ENCODE data around the gene SFXN3.
A peak's percentile ranks its signal among the peaks of the same experiment; 100 is the strongest.

Gene SFXN3

DNA sequence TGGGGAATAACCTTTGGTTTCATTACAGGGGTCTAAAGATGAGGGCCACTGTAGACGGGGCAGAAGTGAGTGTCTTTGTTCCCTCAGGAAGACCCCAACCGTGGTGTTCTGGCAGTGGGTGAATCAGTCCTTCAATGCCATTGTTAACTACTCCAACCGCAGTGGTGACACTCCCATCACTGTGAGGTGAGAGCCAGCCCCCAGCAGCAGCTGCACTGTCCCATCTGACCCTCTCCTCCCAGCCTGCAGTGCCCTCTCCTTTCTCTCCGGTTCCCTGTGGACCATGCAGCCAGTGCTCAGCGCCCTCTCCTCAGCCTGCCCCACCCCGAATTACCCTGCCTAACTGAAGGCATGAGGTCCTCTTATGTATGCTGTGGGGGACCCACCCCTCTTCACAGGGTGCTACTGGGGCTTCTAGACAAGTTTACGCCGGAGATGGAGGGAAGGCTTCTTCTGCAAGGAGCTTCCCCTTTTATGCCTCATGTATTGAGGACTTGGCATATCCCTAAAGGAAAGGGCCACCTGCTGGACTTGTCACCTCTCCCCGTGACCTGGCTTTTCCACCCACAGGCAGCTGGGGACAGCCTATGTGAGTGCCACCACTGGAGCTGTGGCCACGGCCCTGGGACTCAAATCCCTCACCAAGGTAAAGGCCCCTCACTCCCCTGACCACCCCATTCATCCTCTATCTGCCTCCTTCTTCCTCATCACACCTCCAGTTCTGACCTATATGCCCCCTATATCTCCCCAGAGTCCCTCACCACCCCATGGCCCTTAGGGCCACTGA is 5.1 kb downstream of the SFXN3 start:
- CTCF ChIA-PET, result interaction anchor here (1.8 to 45.1 kb wide), 3 partner anchors 18 to 106 kb away, joined by 7 to 1574 read pairs (median 12); partner anchors contain the start of gene KAZALD1
- WGBS (ENCODE audit: insufficient coverage), result 98% methylated on average over 5 of the region's 10 CpGs
- Histone ChIP-seq H3K4me3 (ENCODE audit: control insufficient read depth in 1 of 7, extremely low read depth in 1 of 7, insufficient read depth in 4 of 7, low read depth in 2 of 7, low read length in 6 of 7) (no peak overlapping the region), H3K27ac (ENCODE audit: insufficient read depth in 1 of 2, low read depth in 1 of 2, low read length in 2 of 2, poor library complexity in 1 of 2, severe bottlenecking in 2 of 2) (no peak overlapping the region), H3K9me3 (ENCODE audit: control extremely low read depth in 1 of 5, control insufficient read depth in 4 of 5, insufficient read depth in 2 of 5, low read depth in 1 of 5, low read length in 4 of 5) (no peaks in the 10 kb centered on the region), H3K4me1 (ENCODE audit: control extremely low read depth in 1 of 4, control insufficient read depth in 4 of 4, insufficient read depth in 4 of 4, low read length in 3 of 4) (peaks cover 2 to 33% (median 23%) of the 10 kb centered on the region in 4 experiments), H3K36me3 (ENCODE audit: control insufficient read depth in 4 of 4, insufficient read depth in 4 of 4, low read length in 3 of 4) (peaks cover 8 to 56% (median 26%) of the 10 kb centered on the region in 4 experiments), H3K27me3 (replicated peaks in 2 of 5; ENCODE audit: control insufficient read depth in 4 of 5, insufficient read depth in 5 of 5, low read length in 4 of 5) (no peaks in the 10 kb centered on the region)
- POLR2A ChIA-PET, result no interaction called here
- no peak for DNase-seq

DNA sequence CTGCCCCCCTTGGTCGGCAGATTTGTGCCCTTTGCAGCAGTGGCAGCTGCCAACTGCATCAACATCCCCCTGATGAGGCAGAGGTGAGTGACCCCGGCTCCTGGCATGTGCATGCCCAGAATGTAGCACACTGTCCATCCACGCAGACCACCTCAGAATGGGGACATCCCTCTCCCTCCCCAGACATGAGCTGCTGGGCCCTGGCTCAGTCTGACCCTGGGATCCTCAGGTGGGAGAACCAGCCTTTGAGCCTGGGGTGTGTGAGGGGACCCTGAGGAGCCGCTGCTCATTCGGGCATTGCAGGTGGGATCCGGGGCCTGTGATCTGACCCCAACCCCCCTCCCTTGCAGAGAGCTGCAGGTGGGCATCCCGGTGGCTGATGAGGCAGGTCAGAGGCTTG is 5.7 kb downstream of the SFXN3 start:
- Histone ChIP-seq H3K9me3 (ENCODE audit: control extremely low read depth in 1 of 5, control insufficient read depth in 4 of 5, insufficient read depth in 2 of 5, low read depth in 1 of 5, low read length in 4 of 5) (no peaks in the 10 kb centered on the region), H3K4me3 (ENCODE audit: control insufficient read depth in 1 of 7, extremely low read depth in 1 of 7, insufficient read depth in 4 of 7, low read depth in 2 of 7, low read length in 6 of 7) (no peak overlapping the region), H3K27ac (ENCODE audit: insufficient read depth in 1 of 2, low read depth in 1 of 2, low read length in 2 of 2, poor library complexity in 1 of 2, severe bottlenecking in 2 of 2) (no peak overlapping the region), H3K27me3 (replicated peaks in 2 of 5; ENCODE audit: control insufficient read depth in 4 of 5, insufficient read depth in 5 of 5, low read length in 4 of 5) (no peaks in the 10 kb centered on the region), H3K4me1 (ENCODE audit: control extremely low read depth in 1 of 4, control insufficient read depth in 4 of 4, insufficient read depth in 4 of 4, low read length in 3 of 4) (peaks cover 2 to 32% (median 18%) of the 10 kb centered on the region in 4 experiments), H3K36me3 (ENCODE audit: control insufficient read depth in 4 of 4, insufficient read depth in 4 of 4, low read length in 3 of 4) (peaks cover 8 to 56% (median 26%) of the 10 kb centered on the region in 4 experiments)
- ChIA-PET CTCF (interaction anchor here (7.7 to 67.5 kb wide), 3 partner anchors 7 to 34 kb away, joined by 71 to 1574 read pairs (median 1574); partner anchors contain the start of genes KAZALD1, PDZD7 and SFXN3), POLR2A (no interaction called here)
- 91% methylated on average over 7 of the region's 7 CpGs for WGBS (ENCODE audit: insufficient coverage)
- DNase-seq, result no peak

GRCh38 chr10:101038484-101038883 is 7.5 kb downstream of the SFXN3 start:
- no peak overlapping the region for H3K4me3 ChIP-seq (ENCODE audit: control insufficient read depth in 1 of 7, extremely low read depth in 1 of 7, insufficient read depth in 4 of 7, low read depth in 2 of 7, low read length in 6 of 7)
- no peaks in the 10 kb centered on the region for H3K27me3 ChIP-seq (replicated peaks in 2 of 5; ENCODE audit: control insufficient read depth in 4 of 5, insufficient read depth in 5 of 5, low read length in 4 of 5)
- H3K27ac ChIP-seq (ENCODE audit: insufficient read depth in 1 of 2, low read depth in 1 of 2, low read length in 2 of 2, poor library complexity in 1 of 2, severe bottlenecking in 2 of 2), result no peak overlapping the region
- ChIA-PET CTCF (interaction anchor here (1.1 to 67.5 kb wide), 5 partner anchors 5 to 103 kb away, joined by 3 to 1574 read pairs (median 71); partner anchors contain the start of genes KAZALD1, PDZD7 and SFXN3), POLR2A (no interaction called here)
- H3K36me3 ChIP-seq (ENCODE audit: control insufficient read depth in 4 of 4, insufficient read depth in 4 of 4, low read length in 3 of 4), result peaks cover 8 to 56% (median 26%) of the 10 kb centered on the region in 4 experiments
- peaks cover 0 to 31% (median 16%) of the 10 kb centered on the region in 4 experiments for H3K4me1 ChIP-seq (ENCODE audit: control extremely low read depth in 1 of 4, control insufficient read depth in 4 of 4, insufficient read depth in 4 of 4, low read length in 3 of 4)
- DNase-seq, result no peak
- WGBS (ENCODE audit: insufficient coverage), result no CpG with 5 or more reads among the region's 5 CpGs
- no peaks in the 10 kb centered on the region for H3K9me3 ChIP-seq (ENCODE audit: control extremely low read depth in 1 of 5, control insufficient read depth in 4 of 5, insufficient read depth in 2 of 5, low read depth in 1 of 5, low read length in 4 of 5)

GRCh38 chr10:101040061-101040460 is 9.0 kb downstream of the SFXN3 start:
- ChIA-PET POLR2A (interaction anchor here (0.6 kb wide), 1 partner anchor 171 kb away, joined by 3 read pairs; no protein-coding TSS in a partner anchor), CTCF (interaction anchor here (1.5 to 67.5 kb wide), 5 partner anchors 3 to 102 kb away, joined by 3 to 1574 read pairs (median 71); partner anchors contain the start of genes KAZALD1, PDZD7 and SFXN3)
- no peak for DNase-seq
- Histone ChIP-seq H3K27me3 (replicated peaks in 2 of 5; ENCODE audit: control insufficient read depth in 4 of 5, insufficient read depth in 5 of 5, low read length in 4 of 5) (peaks cover 0 to 2% (median under 1%) of the 10 kb centered on the region in 5 experiments), H3K9me3 (ENCODE audit: control extremely low read depth in 1 of 5, control insufficient read depth in 4 of 5, insufficient read depth in 2 of 5, low read depth in 1 of 5, low read length in 4 of 5) (no peaks in the 10 kb centered on the region), H3K4me1 (ENCODE audit: control extremely low read depth in 1 of 4, control insufficient read depth in 4 of 4, insufficient read depth in 4 of 4, low read length in 3 of 4) (peaks cover 0 to 27% (median 18%) of the 10 kb centered on the region in 4 experiments), H3K27ac (ENCODE audit: insufficient read depth in 1 of 2, low read depth in 1 of 2, low read length in 2 of 2, poor library complexity in 1 of 2, severe bottlenecking in 2 of 2) (no peak overlapping the region), H3K4me3 (ENCODE audit: control insufficient read depth in 1 of 7, extremely low read depth in 1 of 7, insufficient read depth in 4 of 7, low read depth in 2 of 7, low read length in 6 of 7) (no peak overlapping the region), H3K36me3 (ENCODE audit: control insufficient read depth in 4 of 4, insufficient read depth in 4 of 4, low read length in 3 of 4) (peaks cover 8 to 51% (median 25%) of the 10 kb centered on the region in 4 experiments)
- WGBS (ENCODE audit: insufficient coverage), result 100% methylated on average over 2 of the region's 3 CpGs

- WGBS (ENCODE audit: insufficient coverage), result 0% methylated on average over 1 of the region's 2 CpGs
- Histone ChIP-seq H3K9me3 (ENCODE audit: control extremely low read depth in 1 of 5, control insufficient read depth in 4 of 5, insufficient read depth in 2 of 5, low read depth in 1 of 5, low read length in 4 of 5) (no peaks in the 10 kb centered on the region), H3K4me1 (ENCODE audit: control extremely low read depth in 1 of 4, control insufficient read depth in 4 of 4, insufficient read depth in 4 of 4, low read length in 3 of 4) (peaks cover 0 to 27% (median 18%) of the 10 kb centered on the region in 4 experiments), H3K27ac (ENCODE audit: insufficient read depth in 1 of 2, low read depth in 1 of 2, low read length in 2 of 2, poor library complexity in 1 of 2, severe bottlenecking in 2 of 2) (no peak overlapping the region), H3K27me3 (replicated peaks in 2 of 5; ENCODE audit: control insufficient read depth in 4 of 5, insufficient read depth in 5 of 5, low read length in 4 of 5) (peaks cover 0 to 4% (median 2%) of the 10 kb centered on the region in 5 experiments), H3K36me3 (ENCODE audit: control insufficient read depth in 4 of 4, insufficient read depth in 4 of 4, low read length in 3 of 4) (peaks cover 7 to 43% (median 21%) of the 10 kb centered on the region in 4 experiments), H3K4me3 (ENCODE audit: control insufficient read depth in 1 of 7, extremely low read depth in 1 of 7, insufficient read depth in 4 of 7, low read depth in 2 of 7, low read length in 6 of 7) (no peak overlapping the region)
- POLR2A ChIA-PET, result interaction anchor here (0.6 to 1.0 kb wide), 5 partner anchors 9 to 66 kb away, joined by 3 to 5 read pairs (median 3); partner anchors contain the start of gene KAZALD1
- CTCF ChIA-PET, result interaction anchor here (0.9 to 67.5 kb wide), 5 partner anchors 2 to 100 kb away, joined by 3 to 1574 read pairs (median 71); partner anchors contain the start of genes KAZALD1, PDZD7 and SFXN3
- no peak for DNase-seq
These were observed 9.8 kb downstream of the SFXN3 start for GRCh38 chr10:101040851-101041250.

GRCh38 chr10:101041252-101041761 is 10.3 kb downstream of the SFXN3 start:
- POLR2A ChIA-PET, result interaction anchor here (0.6 to 1.0 kb wide), 5 partner anchors 9 to 66 kb away, joined by 3 to 5 read pairs (median 3); partner anchors contain the start of gene KAZALD1
- Histone ChIP-seq H3K9me3 (ENCODE audit: control extremely low read depth in 1 of 5, control insufficient read depth in 4 of 5, insufficient read depth in 2 of 5, low read depth in 1 of 5, low read length in 4 of 5) (no peaks in the 10 kb centered on the region), H3K4me1 (ENCODE audit: control extremely low read depth in 1 of 4, control insufficient read depth in 4 of 4, insufficient read depth in 4 of 4, low read length in 3 of 4) (peaks cover 0 to 27% (median 18%) of the 10 kb centered on the region in 4 experiments), H3K27ac (ENCODE audit: insufficient read depth in 1 of 2, low read depth in 1 of 2, low read length in 2 of 2, poor library complexity in 1 of 2, severe bottlenecking in 2 of 2) (no peak overlapping the region), H3K4me3 (ENCODE audit: control insufficient read depth in 1 of 7, extremely low read depth in 1 of 7, insufficient read depth in 4 of 7, low read depth in 2 of 7, low read length in 6 of 7) (no peak overlapping the region), H3K36me3 (ENCODE audit: control insufficient read depth in 4 of 4, insufficient read depth in 4 of 4, low read length in 3 of 4) (peaks cover 6 to 38% (median 16%) of the 10 kb centered on the region in 4 experiments), H3K27me3 (replicated peaks in 2 of 5; ENCODE audit: control insufficient read depth in 4 of 5, insufficient read depth in 5 of 5, low read length in 4 of 5) (peaks cover 2 to 6% (median 3%) of the 10 kb centered on the region in 5 experiments)
- CTCF ChIA-PET, result interaction anchor here (0.6 to 67.5 kb wide), 6 partner anchors 2 to 100 kb away, joined by 3 to 1574 read pairs (median 46); partner anchors contain the start of genes KAZALD1, PDZD7 and SFXN3
- peak; percentile 87 to 93 (median 92) for DNase-seq
- WGBS (ENCODE audit: insufficient coverage), result 33% methylated on average over 3 of the region's 6 CpGs

All from common myeloid progenitor, CD34-positive (primary cell).